K562 (cell line): Measurements from ENCODE around the gene TIGD1. TPM values are rescaled to one million over a fixed set of nuclear protein-coding genes. Genes with fewer than 3 reads are reported as not detected.

Experiments
- ATAC-seq: fragments of 200-7000 bp; cut with Tn5 transposase; 3 replicates; pipeline ENCODE4 v1.9.1; 2020; ENCODE audit warnings: moderate library complexity
- BruUV-seq: library from RNA; stranded (reverse); fragments of 400-500 nt; replicated peaks from 2 replicates; lab custom pipeline; 2021; lab: Mats Ljungman, UMichigan
- CTCF ChIA-PET: fragments of 300-600 bp; formaldehyde crosslinking; extraction: SDS; loops from one replicate; lab custom pipeline; 2021; ENCODE audit warnings: low intra/inter-chr PET ratio; lab: Yijun Ruan, JAX
- POLR2A ChIA-PET: fragments of 300-600, 350-650 bp; sonication (Branson Sonifier 250); formaldehyde crosslinking; extraction: SDS; loops from one replicate; lab custom pipeline; 2021; ENCODE audit warnings: antibody characterized with exemption, inconsistent platforms; lab: Yijun Ruan, JAX
- DNase-seq, 4 experiments: peaks; one replicate each; pipeline versions ENCODE4 v3.0.0 to v3.0.0-alpha.2; 2011 to 2018; ENCODE audit warnings: low spot score in 3 of 4, mixed read lengths in 3 of 4; ENCODE audit errors: extremely low read depth in 1 of 4
- FAIRE-seq: peaks from 2 replicates; lab custom pipeline; 2011; peaks lifted over from hg19 to GRCh38; lab: Jason Lieb, UNC
- H2AFZ ChIP-seq: 2 replicates; pipeline ENCODE4 v1.6.0; 2011; ENCODE audit warnings: low read depth, low read length, control low read depth, inconsistent platforms
- H3K27ac ChIP-seq: fragments of 200-600 bp; 3 replicates; pipeline ENCODE4 v1.8.0; 2011; ENCODE audit warnings: low read depth, mild to moderate bottlenecking, control low read depth, inconsistent platforms, low read length, moderate library complexity, mixed read lengths; ENCODE audit errors: extremely low read depth
- H3K27me3 ChIP-seq, 2 experiments: fragments of 300-600 bp in 1 of 2; 2 replicates in 1 of 2; 3 replicates in 1 of 2; pipeline versions ENCODE4 v1.6.0 to v1.8.0; 2011; ENCODE audit warnings: inconsistent platforms in 2 of 2, low read length in 2 of 2, mild to moderate bottlenecking in 1 of 2, mixed read lengths in 1 of 2, moderate library complexity in 1 of 2; ENCODE audit not compliant: control insufficient read depth in 2 of 2, insufficient read depth in 2 of 2
- H3K36me3 ChIP-seq: fragments of 300-600 bp; 3 replicates; pipeline ENCODE4 v1.8.0; 2011; ENCODE audit warnings: mild to moderate bottlenecking, low read length, inconsistent platforms; ENCODE audit not compliant: control insufficient read depth, insufficient read depth
- H3K4me1 ChIP-seq, 2 experiments: fragments of 200-600 bp in 1 of 2; replicated peaks in 1 of 2; 2 replicates in 1 of 2; 3 replicates in 1 of 2; pipeline versions ENCODE4 v1.5.1 to v1.8.0; 2011; ENCODE audit warnings: inconsistent platforms in 2 of 2, low read length in 2 of 2, mild to moderate bottlenecking in 1 of 2, mixed read lengths in 1 of 2, moderate library complexity in 1 of 2; ENCODE audit not compliant: control insufficient read depth in 2 of 2, insufficient read depth in 2 of 2
- H3K4me2 ChIP-seq: 2 replicates; pipeline ENCODE4 v1.6.1; 2011; ENCODE audit warnings: low read length, control low read depth, inconsistent platforms, mixed read lengths; ENCODE audit not compliant: insufficient read depth
- H3K4me3 ChIP-seq: fragments of 200-600 bp; sonication (generic), shearing (Covaris generic); 2 replicates; pipeline ENCODE4 v1.5.1; 2016; ENCODE audit warnings: control low read depth, inconsistent platforms
- H3K79me2 ChIP-seq: fragments of 200-600 bp; 3 replicates; pipeline ENCODE4 v1.8.0; 2011; ENCODE audit warnings: low read length, inconsistent platforms; ENCODE audit not compliant: control insufficient read depth, insufficient read depth
- H3K9ac ChIP-seq, 2 experiments: 2 replicates each; pipeline versions ENCODE4 v1.6.0 to v1.6.1; 2011; ENCODE audit warnings: low read depth in 2 of 2, low read length in 2 of 2, control low read depth in 1 of 2, inconsistent platforms in 1 of 2, mild to moderate bottlenecking in 1 of 2, mixed read lengths in 1 of 2; ENCODE audit not compliant: insufficient read depth in 1 of 2
- H3K9me1 ChIP-seq: one replicate; pipeline ENCODE4 v1.6.0; 2011; ENCODE audit warnings: inconsistent platforms, mild to moderate bottlenecking, low read length, moderate library complexity; ENCODE audit not compliant: control insufficient read depth, insufficient read depth
- H3K9me3 ChIP-seq: replicated peaks from 2 replicates; pipeline ENCODE4 v1.5.1; 2011; ENCODE audit warnings: low read depth, low read length, inconsistent platforms; ENCODE audit not compliant: control insufficient read depth, insufficient read depth
- H4K20me1 ChIP-seq: replicated peaks from 2 replicates; pipeline ENCODE4 v1.6.1; 2011; ENCODE audit warnings: low read length, inconsistent platforms, mixed read lengths; ENCODE audit not compliant: control insufficient read depth, insufficient read depth
- ERF ChIP-seq: fragments of 450-650 bp; formaldehyde crosslinking; IDR thresholded peaks from 2 replicates; pipeline ENCODE4 v1.4.0; 2020; ENCODE audit warnings: mild to moderate bottlenecking, mixed read lengths
- POLR2B ChIP-seq: fragments of 450-650 bp; IDR thresholded peaks from 2 replicates; pipeline ENCODE4 v1.6.1; 2018; ENCODE audit warnings: low read depth; ENCODE audit not compliant: partially characterized antibody
- SIN3A ChIP-seq, 2 experiments: fragments of 150-350 bp in 1 of 2; IDR thresholded peaks; 2 replicates each; pipeline ENCODE4 v1.6.1; 2011 to 2016; ENCODE audit warnings: borderline replicate concordance in 2 of 2, low read depth in 2 of 2, low read length in 2 of 2, mild to moderate bottlenecking in 2 of 2, moderate library complexity in 2 of 2; ENCODE audit not compliant: control insufficient read depth in 1 of 2
- SIX5 ChIP-seq, 2 experiments: IDR thresholded peaks; 2 replicates each; pipeline ENCODE4 v1.6.1; 2011; ENCODE audit warnings: low read length in 2 of 2, borderline replicate concordance in 1 of 2, low read depth in 1 of 2, mild to moderate bottlenecking in 1 of 2, moderate library complexity in 1 of 2; ENCODE audit not compliant: insufficient read depth in 1 of 2
- SRSF3 ChIP-seq: fragments of 200-400 bp; formaldehyde crosslinking; IDR thresholded peaks from 2 replicates; pipeline ENCODE4 v1.6.1; 2016; ENCODE audit warnings: mild to moderate bottlenecking, low read length, moderate library complexity; ENCODE audit not compliant: insufficient read depth
- SRSF9 ChIP-seq: fragments of 200-400 bp; formaldehyde crosslinking; IDR thresholded peaks from 2 replicates; pipeline ENCODE4 v1.6.1; 2017; ENCODE audit warnings: low read depth, low read length, borderline replicate concordance
- ZFP30 ChIP-seq: fragments of 250-450 bp; sonication (Bioruptor Pico); IDR thresholded peaks from 2 replicates; pipeline ENCODE4 v1.8.0; 2022; ENCODE audit warnings: moderate library complexity, mild to moderate bottlenecking, inconsistent platforms, borderline replicate concordance
- ZNF232 ChIP-seq: sonication (generic); formaldehyde crosslinking; IDR thresholded peaks from 2 replicates; pipeline ENCODE4 v1.8.0; 2022; ENCODE audit warnings: mild to moderate bottlenecking, missing genetic modification reagents
- ZNF436 ChIP-seq: fragments of 250-450, 450-650 bp; sonication (Bioruptor Pico); formaldehyde crosslinking; IDR thresholded peaks from 2 replicates; pipeline ENCODE4 v1.7.0; 2020; ENCODE audit warnings: mild to moderate bottlenecking
- WGBS: fragments of 100-300 bp; shearing (Covaris generic); methylation state at CpG from one replicate; pipeline ENCODE4 v1.1.6; 2016; ENCODE audit warnings: low coverage, mixed read lengths; ENCODE audit not compliant: insufficient coverage; ENCODE audit errors: missing lambda C conversion rate; 5-methylcytosine and 5-hydroxymethylcytosine counted together
- in situ Hi-C: fragments of 300-500 bp; cut with MboI; formaldehyde crosslinking; loops from 4 replicates; pipeline ENCODE4 v1.15.0; 2018; ENCODE audit warnings: inconsistent platforms, mixed read lengths
- intact Hi-C: fragments of 100-400 bp; cut with micrococcal nuclease; formaldehyde crosslinking; loops from 2 replicates; pipeline ENCODE4 v1.14.2; 2022
- polyA plus RNA-seq, 8 experiments: library from polyadenylated mRNA; depleted of rRNA in 4 of 8; stranded (reverse) in 5 of 8; unstranded in 3 of 8; fragments of >200 nt; fragmentation: Nextera tagmentation in 2 of 8; fragmentation: Illumina TruSeq in 1 of 8; extraction: Ambion mirVana in 2 of 8; extraction: Trizol in 1 of 8; gene quantifications; 2 replicates each; pipeline versions ENCODE4 v1.2.1 to v1.2.3, GENCODE V29; 2011 to 2014; ENCODE audit warnings: inconsistent platforms in 1 of 8, missing spikeins in 1 of 8
- total RNA-seq, 7 experiments: library from RNA; depleted of rRNA in 6 of 7; stranded (reverse); fragments of >200 nt in 6 of 7; fragmentation: Illumina TruSeq in 2 of 7; extraction: Trizol in 2 of 7; gene quantifications; 2 replicates each; pipeline versions ENCODE4 v1.2.1 to v1.2.3, GENCODE V29; 2011 to 2021; ENCODE audit warnings: low replicate concordance in 1 of 7
- TF ChIP-seq, protein P1 (sequence below): fragments of 250-450 bp; sonication (Bioruptor Pico); IDR thresholded peaks from 2 replicates; pipeline ENCODE4 v1.8.0; 2021; ENCODE audit warnings: mild to moderate bottlenecking, moderate library complexity
- TF ChIP-seq, protein P2 (sequence below): fragments of 250-450 bp; sonication (Bioruptor Pico); IDR thresholded peaks from 2 replicates; pipeline ENCODE4 v1.5.1; 2021; ENCODE audit warnings: mild to moderate bottlenecking
- TF ChIP-seq, protein P3 (sequence below): fragments of 150-350 bp; conservative IDR thresholded peaks from 2 replicates; pipeline ENCODE4 v1.6.1; 2014; ENCODE audit warnings: low read length

Gene TIGD1
- total and polyA plus RNA-seq, 9 of the 15 experiments (the other 6 are each of a cell fraction or from before 2014, with no cell fraction given): 2.0 to 10.1 (median 6.6) TPM

DNA sequence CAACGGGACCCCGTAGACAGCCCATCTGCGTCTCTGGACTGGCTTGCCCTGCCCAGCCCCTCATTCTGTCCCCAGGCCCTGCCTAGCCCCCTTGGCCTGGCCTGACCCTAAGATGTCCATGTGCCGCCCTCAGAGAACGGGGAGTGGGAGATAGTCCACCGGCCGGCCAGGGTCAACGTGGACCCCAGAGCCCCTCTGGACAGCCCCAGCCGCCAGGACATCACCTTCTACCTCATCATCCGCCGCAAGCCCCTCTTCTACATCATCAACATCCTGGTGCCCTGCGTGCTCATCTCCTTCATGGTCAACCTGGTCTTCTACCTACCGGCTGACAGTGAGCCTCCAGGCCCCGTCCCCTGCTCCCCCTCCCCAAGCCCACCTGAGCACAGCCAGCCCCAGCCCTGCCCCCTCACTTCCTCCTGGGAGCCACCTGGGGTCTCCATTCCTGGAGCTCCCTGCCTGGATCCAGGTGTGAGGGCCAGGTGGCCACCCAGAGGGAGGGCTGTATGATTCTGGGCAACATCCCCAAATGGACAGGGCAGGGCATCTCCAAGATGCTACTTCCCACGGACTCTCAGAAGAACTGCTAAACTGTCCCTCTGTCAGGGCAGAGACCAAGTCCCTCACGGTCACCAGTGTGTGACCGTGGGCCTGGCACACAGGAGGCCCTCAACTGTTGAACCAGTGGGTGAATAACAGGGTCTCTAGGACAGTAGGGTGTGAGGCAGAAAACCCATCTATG is 20.4 kb downstream of the TIGD1 start:
- Histone ChIP-seq H3K4me3 (no peak overlapping the region), H2AFZ (no peak overlapping the region), H3K36me3 (no peaks in the 10 kb centered on the region), H4K20me1 (no peaks in the 10 kb centered on the region), H3K4me1 (peaks cover 0 to 3% of the 10 kb centered on the region in 2 experiments; a peak in 2 of 5 replicates), H3K4me2 (no peak overlapping the region), H3K27ac (no peak overlapping the region), H3K79me2 (no peaks in the 10 kb centered on the region), H3K9me1 (no peaks in the 10 kb centered on the region), H3K9me3 (no peaks in the 10 kb centered on the region), H3K27me3 (peaks cover 0 to 33% of the 10 kb centered on the region in 2 experiments; a peak in 2 of 5 replicates), H3K9ac (no peak overlapping the region)
- in situ Hi-C loops: no loop called here
- BruUV-seq: no TSS peak
- TF ChIP-seq ERF (CRISPR knock-in tag) (no peak), ZNF232 (CRISPR knock-in tag) (no peak), POLR2B (no peak), ZNF436 (CRISPR knock-in tag) (no peak), SRSF9 (no peak), SIX5 (IDR thresholded peaks at IDR 0.05; ENCODE audit: borderline replicate concordance in 1 of 2, insufficient read depth in 1 of 2, low read depth in 1 of 2, low read length in 2 of 2) (no peak), ZFP30 (CRISPR knock-in tag) (no peak), SRSF3 (no peak), SIN3A (IDR thresholded peaks at IDR 0.05; ENCODE audit: borderline replicate concordance in 2 of 2, control insufficient read depth in 1 of 2, low read depth in 2 of 2, low read length in 2 of 2) (no peak)
- TF ChIP-seq, protein P1, sequence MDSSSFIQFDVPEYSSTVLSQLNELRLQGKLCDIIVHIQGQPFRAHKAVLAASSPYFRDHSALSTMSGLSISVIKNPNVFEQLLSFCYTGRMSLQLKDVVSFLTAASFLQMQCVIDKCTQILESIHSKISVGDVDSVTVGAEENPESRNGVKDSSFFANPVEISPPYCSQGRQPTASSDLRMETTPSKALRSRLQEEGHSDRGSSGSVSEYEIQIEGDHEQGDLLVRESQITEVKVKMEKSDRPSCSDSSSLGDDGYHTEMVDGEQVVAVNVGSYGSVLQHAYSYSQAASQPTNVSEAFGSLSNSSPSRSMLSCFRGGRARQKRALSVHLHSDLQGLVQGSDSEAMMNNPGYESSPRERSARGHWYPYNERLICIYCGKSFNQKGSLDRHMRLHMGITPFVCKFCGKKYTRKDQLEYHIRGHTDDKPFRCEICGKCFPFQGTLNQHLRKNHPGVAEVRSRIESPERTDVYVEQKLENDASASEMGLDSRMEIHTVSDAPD (CRISPR knock-in tag): no peak
- TF ChIP-seq, protein P2, sequence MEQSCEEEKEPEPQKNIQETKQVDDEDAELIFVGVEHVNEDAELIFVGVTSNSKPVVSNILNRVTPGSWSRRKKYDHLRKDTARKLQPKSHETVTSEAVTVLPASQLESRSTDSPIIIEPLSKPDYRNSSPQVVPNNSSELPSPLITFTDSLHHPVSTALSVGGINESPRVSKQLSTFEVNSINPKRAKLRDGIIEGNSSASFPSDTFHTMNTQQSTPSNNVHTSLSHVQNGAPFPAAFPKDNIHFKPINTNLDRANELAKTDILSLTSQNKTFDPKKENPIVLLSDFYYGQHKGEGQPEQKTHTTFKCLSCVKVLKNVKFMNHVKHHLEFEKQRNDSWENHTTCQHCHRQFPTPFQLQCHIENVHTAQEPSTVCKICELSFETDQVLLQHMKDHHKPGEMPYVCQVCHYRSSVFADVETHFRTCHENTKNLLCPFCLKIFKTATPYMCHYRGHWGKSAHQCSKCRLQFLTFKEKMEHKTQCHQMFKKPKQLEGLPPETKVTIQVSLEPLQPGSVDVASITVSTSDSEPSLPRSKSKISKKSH (CRISPR knock-in tag): no peak
- TF ChIP-seq, protein P3, sequence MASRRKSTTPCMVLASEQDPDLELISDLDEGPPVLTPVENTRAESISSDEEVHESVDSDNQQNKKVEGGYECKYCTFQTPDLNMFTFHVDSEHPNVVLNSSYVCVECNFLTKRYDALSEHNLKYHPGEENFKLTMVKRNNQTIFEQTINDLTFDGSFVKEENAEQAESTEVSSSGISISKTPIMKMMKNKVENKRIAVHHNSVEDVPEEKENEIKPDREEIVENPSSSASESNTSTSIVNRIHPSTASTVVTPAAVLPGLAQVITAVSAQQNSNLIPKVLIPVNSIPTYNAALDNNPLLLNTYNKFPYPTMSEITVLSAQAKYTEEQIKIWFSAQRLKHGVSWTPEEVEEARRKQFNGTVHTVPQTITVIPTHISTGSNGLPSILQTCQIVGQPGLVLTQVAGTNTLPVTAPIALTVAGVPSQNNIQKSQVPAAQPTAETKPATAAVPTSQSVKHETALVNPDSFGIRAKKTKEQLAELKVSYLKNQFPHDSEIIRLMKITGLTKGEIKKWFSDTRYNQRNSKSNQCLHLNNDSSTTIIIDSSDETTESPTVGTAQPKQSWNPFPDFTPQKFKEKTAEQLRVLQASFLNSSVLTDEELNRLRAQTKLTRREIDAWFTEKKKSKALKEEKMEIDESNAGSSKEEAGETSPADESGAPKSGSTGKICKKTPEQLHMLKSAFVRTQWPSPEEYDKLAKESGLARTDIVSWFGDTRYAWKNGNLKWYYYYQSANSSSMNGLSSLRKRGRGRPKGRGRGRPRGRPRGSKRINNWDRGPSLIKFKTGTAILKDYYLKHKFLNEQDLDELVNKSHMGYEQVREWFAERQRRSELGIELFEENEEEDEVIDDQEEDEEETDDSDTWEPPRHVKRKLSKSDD: no peak
- FAIRE-seq: no peak
- DNase-seq: no peak
- intact Hi-C loops: no loop called here
- ChIA-PET POLR2A (no interaction called here), CTCF (no interaction called here)
- 7% methylated on average over 12 of the region's 17 CpGs for WGBS
- no peak for ATAC-seq
